Ovary (tissue), 3 donors: Measurements from ENCODE around the gene BTG2.
A peak's percentile ranks its signal among the peaks of the same experiment; 100 is the strongest.

ENCODE experiments used
- POLR2A ChIP-seq: fragments of 450-650 bp; IDR thresholded peaks from one replicate; pipeline ENCODE4 v1.6.1; 2017; ENCODE audit warnings: antibody characterized with exemption, mild to moderate bottlenecking, moderate library complexity
- TF ChIP-seq, protein P1 (sequence below), 3 donors: fragments of 450-650 bp in 2 of 3; fragments of 200-600 bp in 1 of 3; IDR thresholded peaks; one replicate each; pipeline versions ENCODE4 v1.5.1 to v1.8.0; 2016 to 2022; ENCODE audit warnings: antibody characterized with exemption in 3 of 3, mild to moderate bottlenecking in 1 of 3
- donor health status: DM: no; HTN: no; CAD: no.

DNA sequence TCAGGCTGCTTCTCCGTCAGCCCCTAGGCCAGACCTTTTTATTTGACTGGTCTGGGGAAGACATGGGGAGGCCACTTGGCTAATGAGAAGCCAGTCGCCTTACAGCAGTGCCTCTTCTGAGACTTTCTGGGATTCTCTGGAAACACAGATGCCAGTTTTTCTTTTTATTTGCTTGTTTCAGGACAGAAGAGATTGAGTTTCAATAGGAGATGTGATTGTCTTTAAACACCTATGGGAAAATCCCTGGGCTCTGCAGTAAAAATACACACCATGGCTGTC is 15.4 kb upstream of the BTG2 start:
- TF ChIP-seq, protein P1, sequence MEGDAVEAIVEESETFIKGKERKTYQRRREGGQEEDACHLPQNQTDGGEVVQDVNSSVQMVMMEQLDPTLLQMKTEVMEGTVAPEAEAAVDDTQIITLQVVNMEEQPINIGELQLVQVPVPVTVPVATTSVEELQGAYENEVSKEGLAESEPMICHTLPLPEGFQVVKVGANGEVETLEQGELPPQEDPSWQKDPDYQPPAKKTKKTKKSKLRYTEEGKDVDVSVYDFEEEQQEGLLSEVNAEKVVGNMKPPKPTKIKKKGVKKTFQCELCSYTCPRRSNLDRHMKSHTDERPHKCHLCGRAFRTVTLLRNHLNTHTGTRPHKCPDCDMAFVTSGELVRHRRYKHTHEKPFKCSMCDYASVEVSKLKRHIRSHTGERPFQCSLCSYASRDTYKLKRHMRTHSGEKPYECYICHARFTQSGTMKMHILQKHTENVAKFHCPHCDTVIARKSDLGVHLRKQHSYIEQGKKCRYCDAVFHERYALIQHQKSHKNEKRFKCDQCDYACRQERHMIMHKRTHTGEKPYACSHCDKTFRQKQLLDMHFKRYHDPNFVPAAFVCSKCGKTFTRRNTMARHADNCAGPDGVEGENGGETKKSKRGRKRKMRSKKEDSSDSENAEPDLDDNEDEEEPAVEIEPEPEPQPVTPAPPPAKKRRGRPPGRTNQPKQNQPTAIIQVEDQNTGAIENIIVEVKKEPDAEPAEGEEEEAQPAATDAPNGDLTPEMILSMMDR (IDR thresholded peaks at IDR 0.05), result peak in 1 of 3 donors; percentile 1
- no peak for TF ChIP-seq POLR2A
